ENCODE data around the gene IQCM.
"Not testable (repeated sequence)": the region's sequence is repeated elsewhere in the genome, so short reads cannot be mapped to it uniquely, and the experiment has no call there.

Gene IQCM

DNA sequence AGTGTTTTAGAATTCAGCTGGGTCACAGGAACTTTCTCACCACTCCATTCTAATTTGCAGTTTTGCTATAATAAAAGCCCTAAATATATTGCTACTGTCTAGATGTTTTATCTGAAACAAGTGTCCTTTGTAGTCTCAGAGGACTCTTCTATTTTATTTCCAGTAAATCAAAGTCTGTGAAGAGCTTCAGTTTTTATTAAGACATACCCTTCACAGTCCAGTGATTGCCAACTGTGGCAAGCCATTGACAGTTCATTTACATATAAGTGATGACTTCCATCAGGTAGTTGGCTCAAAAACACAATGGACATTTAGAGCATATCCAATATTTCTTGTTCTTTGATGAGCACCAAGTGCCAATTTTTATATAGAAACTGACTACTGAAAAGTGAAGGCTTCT is 466.1 kb downstream of the IQCM start:
- DNase-seq (ENCODE audit: low read depth), result no peak
- no peak overlapping the region for H3K4me3 ChIP-seq (ENCODE audit: low read depth, low read length)
- no peak for TF ChIP-seq CTCF (IDR thresholded peaks at IDR 0.05; ENCODE audit: control insufficient read depth, extremely low read depth, insufficient read depth)

DNA sequence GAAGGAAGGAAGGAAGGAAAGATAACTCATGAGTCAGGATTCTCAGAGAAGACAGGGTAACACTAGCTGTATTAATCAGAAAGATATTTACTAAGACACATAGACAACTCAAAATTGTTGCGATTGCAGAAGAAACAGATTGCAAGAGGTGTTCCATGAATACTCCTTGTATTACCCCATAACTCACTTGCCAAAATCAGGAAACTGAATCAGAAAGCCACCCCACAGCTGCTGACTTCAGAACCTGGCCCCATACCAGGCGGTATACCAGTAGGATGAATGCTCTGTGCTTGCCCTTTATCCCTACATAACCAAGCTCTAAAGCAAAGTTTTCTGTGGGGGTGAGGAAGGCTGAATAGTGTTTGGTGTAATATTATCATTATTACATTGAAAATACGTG is 468.5 kb downstream of the IQCM start:
- H3K4me3 ChIP-seq (ENCODE audit: low read depth, low read length), result no peak overlapping the region
- DNase-seq (ENCODE audit: low read depth), result no peak

DNA sequence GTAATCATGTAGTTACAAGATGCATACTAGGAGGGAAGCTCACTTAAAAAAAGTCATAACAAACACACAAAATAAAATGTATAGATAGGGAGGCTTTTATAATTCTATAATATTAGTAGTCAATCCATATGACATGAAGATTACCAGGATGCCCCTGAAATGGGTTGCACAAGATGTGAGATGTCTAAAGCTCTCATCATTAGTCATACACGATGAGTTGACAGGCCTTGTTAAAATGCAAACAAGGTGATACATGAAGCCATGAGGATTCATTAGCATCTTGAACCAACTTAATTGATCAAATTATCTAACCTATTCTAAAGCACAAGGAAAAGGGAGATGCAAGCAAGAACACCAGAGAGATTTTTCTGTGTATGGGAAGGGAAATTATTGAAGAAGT is 470.2 kb downstream of the IQCM start:
- no peak for DNase-seq (ENCODE audit: low read depth)
- H3K4me3 ChIP-seq (ENCODE audit: low read depth, low read length), result no peak overlapping the region
- no peak for TF ChIP-seq CTCF (IDR thresholded peaks at IDR 0.05; ENCODE audit: control insufficient read depth, extremely low read depth, insufficient read depth)

More for the DNA sequence above, 468.5 kb downstream of the IQCM start:
- TF ChIP-seq CTCF (IDR thresholded peaks at IDR 0.05; ENCODE audit: control insufficient read depth, extremely low read depth, insufficient read depth), result no peak

DNA sequence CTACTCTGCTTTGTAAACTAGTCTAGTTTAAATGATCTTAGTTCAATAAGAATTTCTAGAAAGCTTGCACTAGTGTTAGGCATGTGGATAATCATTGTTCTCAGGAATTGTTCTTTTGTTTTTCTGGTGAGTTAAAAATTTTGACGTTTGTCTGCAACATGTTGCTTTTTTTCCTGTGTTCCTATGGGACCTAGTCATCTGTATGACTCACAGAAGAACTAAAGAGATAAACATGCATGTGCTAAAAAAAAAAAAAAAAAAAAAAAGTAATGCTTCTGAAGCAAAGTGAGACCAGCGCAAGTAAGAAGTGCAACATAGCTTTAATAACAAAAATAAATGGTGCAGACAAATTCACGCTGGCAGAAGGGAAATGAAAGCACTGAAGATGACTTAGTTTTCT is 471.2 kb downstream of the IQCM start:
- no peak for TF ChIP-seq CTCF (IDR thresholded peaks at IDR 0.05; ENCODE audit: control insufficient read depth, extremely low read depth, insufficient read depth)

DNA sequence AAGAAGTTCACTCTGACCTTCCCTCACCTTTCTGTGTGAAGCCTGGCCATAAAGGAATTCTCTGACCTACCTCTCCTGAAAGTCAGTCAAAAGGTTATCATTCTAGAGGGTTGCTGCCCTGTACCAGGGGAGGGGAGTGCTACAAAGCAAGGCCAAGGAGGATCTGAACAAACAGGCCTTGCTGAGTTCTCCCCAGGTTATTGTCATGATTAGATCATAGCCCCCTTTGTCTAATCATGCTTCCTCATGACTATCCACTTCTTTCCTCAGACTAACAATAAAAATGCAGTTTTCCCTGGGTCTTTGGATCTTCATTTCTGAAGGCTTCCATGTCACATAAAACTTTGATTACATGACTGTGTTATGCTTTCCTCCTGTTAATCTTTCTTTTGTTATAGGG is 472.0 kb downstream of the IQCM start:
- H3K4me3 ChIP-seq (ENCODE audit: low read depth, low read length), result no peak overlapping the region

More for the DNA sequence above, 471.2 kb downstream of the IQCM start:
- no peak for DNase-seq (ENCODE audit: low read depth)
- no peak overlapping the region for H3K4me3 ChIP-seq (ENCODE audit: low read depth, low read length)

GRCh38 chr4:149341117-149341516 is 474.5 kb downstream of the IQCM start:
- not testable (repeated sequence) for H3K4me3 ChIP-seq (ENCODE audit: low read depth, low read length); DNase-seq (ENCODE audit: low read depth)

More for the DNA sequence above, 472.0 kb downstream of the IQCM start:
- TF ChIP-seq CTCF (IDR thresholded peaks at IDR 0.05; ENCODE audit: control insufficient read depth, extremely low read depth, insufficient read depth), result no peak
- no peak for DNase-seq (ENCODE audit: low read depth)

DNA sequence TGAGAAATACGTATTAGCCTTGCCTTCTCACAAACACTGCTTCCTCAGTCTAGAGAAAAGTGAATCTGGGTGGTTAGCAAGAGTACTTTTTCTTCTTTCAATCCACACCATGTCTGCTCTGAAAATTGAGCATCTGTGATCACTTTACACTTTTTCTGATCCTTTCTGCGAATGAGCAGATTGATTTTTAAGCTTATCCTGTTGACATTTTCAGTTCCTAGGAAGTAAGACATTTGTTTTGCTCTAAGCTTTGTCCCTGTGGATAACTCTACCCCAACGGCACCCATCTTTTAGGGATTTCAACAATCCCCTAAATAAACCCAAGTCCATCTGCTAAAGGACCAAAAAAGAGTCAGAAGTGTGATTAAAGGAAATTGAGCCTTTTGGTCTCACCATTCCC is 487.5 kb downstream of the IQCM start:
- TF ChIP-seq CTCF (IDR thresholded peaks at IDR 0.05; ENCODE audit: control insufficient read depth, extremely low read depth, insufficient read depth), result no peak
- no peak overlapping the region for H3K4me3 ChIP-seq (ENCODE audit: low read depth, low read length)
- no peak for DNase-seq (ENCODE audit: low read depth)
